ENCODE data around the gene FAM107B. TPM values are rescaled to one million over a fixed set of nuclear protein-coding genes. Genes with fewer than 3 reads are reported as not detected.
"Not testable (repeated sequence)": the region's sequence is repeated elsewhere in the genome, so short reads cannot be mapped to it uniquely, and the experiment has no call there.

Gene FAM107B
- total RNA-seq, 5 donors from 2014 or later (not counting 1 experiment from before 2014, with no cell fraction given): 175 to 298 (median 214) TPM

GRCh38 chr10:14594878-14595525, 179.7 kb downstream of the FAM107B start:
- Histone ChIP-seq H3K36me3 (ENCODE audit: control insufficient read depth in 2 of 2, extremely low read depth in 1 of 2, insufficient read depth in 1 of 2, low read length in 1 of 2) (peaks cover 11 to 33% of the 10 kb centered on the region in 2 donors), H3K4me1 (ENCODE audit: control insufficient read depth in 1 of 2, extremely low read depth in 1 of 2, insufficient read depth in 2 of 2, low read length in 2 of 2) (peaks cover 6 to 52% of the 10 kb centered on the region in 2 experiments), H3K27me3 (replicated peaks in 1 of 2; ENCODE audit: control insufficient read depth in 2 of 2, extremely low read depth in 1 of 2, insufficient read depth in 2 of 2, low read length in 1 of 2) (no peaks in the 10 kb centered on the region), H3K27ac (ENCODE audit: low read length) (no peak overlapping the region), H3K4me3 (ENCODE audit: control insufficient read depth in 1 of 2, extremely low read depth in 1 of 2, low read length in 1 of 2) (no peak overlapping the region), H3K9me3 (no peaks in the 10 kb centered on the region)
- no peak for ATAC-seq (replicated peaks in 1 of 4)
- WGBS (ENCODE audit: insufficient coverage): 100% methylated on average over 2 of the region's 8 CpGs
- DNase-seq: no peak
- H3K4me3 Mint-ChIP-seq: peak overlapping the region in 1 of 3 donors; percentile 92
- peaks cover 74% of the 10 kb centered on the region for H3K36me3 Mint-ChIP-seq
- CTCF ChIA-PET: interaction anchor here (0.7 to 1.0 kb wide), 3 partner anchors 12 to 43 kb away, joined by 3 read pairs; no protein-coding TSS in a partner anchor
- peak overlapping the region; percentile 10 to 70 for H3K27ac Mint-ChIP-seq
- H3K27me3 Mint-ChIP-seq: no peaks in the 10 kb centered on the region
- no peaks in the 10 kb centered on the region for H3K9me3 Mint-ChIP-seq
- H3K4me1 Mint-ChIP-seq: peaks cover 86 to 93% (median 91%) of the 10 kb centered on the region in 3 donors
- POLR2A ChIA-PET: interaction anchor here (0.6 to 2.5 kb wide), 13 partner anchors 9 to 243 kb away, joined by 3 to 14 read pairs (median 4); partner anchors contain the start of genes CDNF (in 1 of the 2), HSPA14 (in 1 of the 2) and MSANTD7 (in 1 of the 2)

GRCh38 chr10:14593806-14594205, 180.9 kb downstream of the FAM107B start:
- H3K4me1 Mint-ChIP-seq: peaks cover 85 to 93% (median 91%) of the 10 kb centered on the region in 3 donors
- no peaks in the 10 kb centered on the region for H3K27me3 Mint-ChIP-seq
- peaks cover 66% of the 10 kb centered on the region for H3K36me3 Mint-ChIP-seq
- peak overlapping the region in 1 of 3 donors; percentile 92 for H3K4me3 Mint-ChIP-seq
- no peaks in the 10 kb centered on the region for H3K9me3 Mint-ChIP-seq
- DNase-seq (no peak), ATAC-seq (replicated peaks in 1 of 4) (no peak)
- H3K4me1 ChIP-seq (ENCODE audit: control insufficient read depth in 1 of 2, extremely low read depth in 1 of 2, insufficient read depth in 2 of 2, low read length in 2 of 2): peaks cover 8 to 42% of the 10 kb centered on the region in 2 experiments
- no peak overlapping the region for H3K27ac ChIP-seq (ENCODE audit: low read length)
- CTCF ChIA-PET: interaction anchor here in 1 of 2 donors (1.0 kb wide), 1 partner anchor 31 kb away, joined by 3 read pairs; no protein-coding TSS in a partner anchor
- H3K4me3 ChIP-seq (ENCODE audit: control insufficient read depth in 1 of 2, extremely low read depth in 1 of 2, low read length in 1 of 2): no peak overlapping the region
- POLR2A ChIA-PET: interaction anchor here (0.7 to 2.5 kb wide), 3 partner anchors 23 to 55 kb away, joined by 3 to 14 read pairs (median 4); no protein-coding TSS in a partner anchor
- no peaks in the 10 kb centered on the region for H3K27me3 ChIP-seq (replicated peaks in 1 of 2; ENCODE audit: control insufficient read depth in 2 of 2, extremely low read depth in 1 of 2, insufficient read depth in 2 of 2, low read length in 1 of 2)
- H3K36me3 ChIP-seq (ENCODE audit: control insufficient read depth in 2 of 2, extremely low read depth in 1 of 2, insufficient read depth in 1 of 2, low read length in 1 of 2): peaks cover 11 to 21% of the 10 kb centered on the region in 2 donors
- H3K27ac Mint-ChIP-seq: peak overlapping the region; percentile 27 to 70
- H3K9me3 ChIP-seq: no peaks in the 10 kb centered on the region
- WGBS (ENCODE audit: insufficient coverage): 86% methylated on average over 1 of the region's 3 CpGs

DNA sequence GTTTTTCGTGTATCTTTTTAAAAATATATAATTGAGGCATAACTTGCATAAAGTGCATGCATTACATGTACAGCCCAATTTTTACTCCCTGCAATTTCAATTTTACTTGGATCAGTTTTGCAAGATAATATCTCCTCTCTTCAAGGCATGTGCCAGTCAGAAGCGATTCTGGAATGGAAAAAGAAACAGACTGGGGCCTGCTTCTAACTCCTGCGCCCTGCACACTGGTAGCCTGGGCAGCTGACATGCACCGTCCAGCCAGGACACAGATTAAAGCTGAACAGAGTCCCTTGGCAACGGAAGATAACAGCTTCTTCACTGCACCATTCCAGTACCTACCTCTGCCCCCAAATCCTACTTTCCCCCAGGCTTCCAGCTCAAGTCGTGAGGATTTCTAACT, 182.1 kb downstream of the FAM107B start:
- no peak overlapping the region for H3K4me3 ChIP-seq (ENCODE audit: control insufficient read depth in 1 of 2, extremely low read depth in 1 of 2, low read length in 1 of 2)
- H3K36me3 Mint-ChIP-seq: peaks cover 56% of the 10 kb centered on the region
- H3K36me3 ChIP-seq (ENCODE audit: control insufficient read depth in 2 of 2, extremely low read depth in 1 of 2, insufficient read depth in 1 of 2, low read length in 1 of 2): peaks cover 6 to 12% of the 10 kb centered on the region in 2 donors

DNA sequence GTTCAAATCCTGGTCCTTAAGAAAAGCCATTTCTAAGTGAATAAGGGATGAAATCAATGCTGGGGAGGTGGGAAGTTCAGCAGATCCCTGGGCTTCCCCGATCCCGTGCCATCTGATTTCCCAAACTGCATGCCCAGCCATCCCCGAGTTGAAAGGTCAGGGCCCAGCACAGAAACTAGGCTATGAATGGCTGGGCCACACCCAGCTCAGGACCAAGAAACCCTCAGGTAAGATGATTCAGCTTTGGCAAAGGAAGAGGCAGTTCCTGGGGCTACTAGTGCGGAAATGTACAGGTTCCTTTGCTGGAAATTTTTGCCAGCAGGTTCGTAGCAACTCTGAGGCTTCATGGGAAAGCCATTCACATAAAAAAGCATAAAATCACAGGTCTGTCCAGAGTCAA, 182.7 kb downstream of the FAM107B start:
- H3K36me3 Mint-ChIP-seq: peaks cover 51% of the 10 kb centered on the region

More for the DNA sequence above, 182.1 kb downstream of the FAM107B start:
- H3K27ac Mint-ChIP-seq: peak overlapping the region; percentile 60 to 99
- ATAC-seq (replicated peaks in 1 of 4) (no peak), DNase-seq (no peak)
- H3K27me3 ChIP-seq (replicated peaks in 1 of 2; ENCODE audit: control insufficient read depth in 2 of 2, extremely low read depth in 1 of 2, insufficient read depth in 2 of 2, low read length in 1 of 2): no peaks in the 10 kb centered on the region
- peaks cover 86 to 93% (median 93%) of the 10 kb centered on the region in 3 donors for H3K4me1 Mint-ChIP-seq
- H3K4me3 Mint-ChIP-seq: peak overlapping the region in 1 of 3 donors; percentile 40
- peaks cover 20 to 47% of the 10 kb centered on the region in 2 experiments for H3K4me1 ChIP-seq (ENCODE audit: control insufficient read depth in 1 of 2, extremely low read depth in 1 of 2, insufficient read depth in 2 of 2, low read length in 2 of 2)
- H3K27me3 Mint-ChIP-seq: no peaks in the 10 kb centered on the region
- WGBS (ENCODE audit: insufficient coverage): 90% methylated on average over 5 of the region's 6 CpGs
- H3K9me3 ChIP-seq: no peaks in the 10 kb centered on the region
- POLR2A ChIA-PET: interaction anchor here in 1 of 2 donors (1.0 to 1.1 kb wide), 3 partner anchors 8 to 28 kb away, joined by 3 to 5 read pairs (median 4); no protein-coding TSS in a partner anchor
- CTCF ChIA-PET: no interaction called here
- H3K27ac ChIP-seq (ENCODE audit: low read length): no peak overlapping the region
- no peaks in the 10 kb centered on the region for H3K9me3 Mint-ChIP-seq

GRCh38 chr10:14588938-14589294, 185.8 kb downstream of the FAM107B start:
- peak in 1 of 35 experiments; percentile 28 for DNase-seq
- POLR2A ChIA-PET: interaction anchor here (0.6 to 3.4 kb wide), 18 partner anchors 8 to 802 kb away, joined by 3 to 49 read pairs (median 6); partner anchors contain the start of genes CDNF (in 1 of the 2), HSPA14 (in 1 of the 2) and MSANTD7 (in 1 of the 2)
- not testable (repeated sequence) for ATAC-seq (replicated peaks in 1 of 4); H3K9me3 Mint-ChIP-seq; H3K4me3 ChIP-seq (ENCODE audit: control insufficient read depth in 1 of 2, extremely low read depth in 1 of 2, low read length in 1 of 2); H3K27me3 ChIP-seq (replicated peaks in 1 of 2; ENCODE audit: control insufficient read depth in 2 of 2, extremely low read depth in 1 of 2, insufficient read depth in 2 of 2, low read length in 1 of 2); H3K36me3 ChIP-seq (ENCODE audit: control insufficient read depth in 2 of 2, extremely low read depth in 1 of 2, insufficient read depth in 1 of 2, low read length in 1 of 2); H3K9me3 ChIP-seq; H3K27me3 Mint-ChIP-seq
- Mint-ChIP-seq H3K4me1 (peaks cover 90 to 95% (median 93%) of the 10 kb centered on the region in 3 donors), H3K27ac (peak overlapping the region; percentile 92 to 99), H3K4me3 (peak overlapping the region; percentile 61 to 70 (median 69)), H3K36me3 (peaks cover 33% of the 10 kb centered on the region)
- WGBS (ENCODE audit: insufficient coverage): no CpG with 5 or more reads among the region's 6 CpGs
- Histone ChIP-seq H3K27ac (ENCODE audit: low read length) (peak overlapping the region; percentile 95), H3K4me1 (ENCODE audit: control insufficient read depth in 1 of 2, extremely low read depth in 1 of 2, insufficient read depth in 2 of 2, low read length in 2 of 2) (peaks cover 51 to 68% of the 10 kb centered on the region in 2 experiments)
- CTCF ChIA-PET: interaction anchor here (1.1 to 2.9 kb wide), 5 partner anchors 9 to 46 kb away, joined by 3 to 14 read pairs (median 4); no protein-coding TSS in a partner anchor

More for the DNA sequence above, 182.7 kb downstream of the FAM107B start:
- no peaks in the 10 kb centered on the region for H3K9me3 Mint-ChIP-seq
- Histone ChIP-seq H3K9me3 (no peaks in the 10 kb centered on the region), H3K27ac (ENCODE audit: low read length) (no peak overlapping the region), H3K4me3 (ENCODE audit: control insufficient read depth in 1 of 2, extremely low read depth in 1 of 2, low read length in 1 of 2) (no peak overlapping the region), H3K27me3 (replicated peaks in 1 of 2; ENCODE audit: control insufficient read depth in 2 of 2, extremely low read depth in 1 of 2, insufficient read depth in 2 of 2, low read length in 1 of 2) (no peaks in the 10 kb centered on the region), H3K4me1 (ENCODE audit: control insufficient read depth in 1 of 2, extremely low read depth in 1 of 2, insufficient read depth in 2 of 2, low read length in 2 of 2) (peaks cover 24 to 49% of the 10 kb centered on the region in 2 experiments), H3K36me3 (ENCODE audit: control insufficient read depth in 2 of 2, extremely low read depth in 1 of 2, insufficient read depth in 1 of 2, low read length in 1 of 2) (peaks cover 6 to 8% of the 10 kb centered on the region in 2 donors)
- H3K4me3 Mint-ChIP-seq: peak overlapping the region in 1 of 3 donors; percentile 40
- DNase-seq (no peak), ATAC-seq (replicated peaks in 1 of 4) (no peak)
- 96% methylated on average over 3 of the region's 5 CpGs for WGBS (ENCODE audit: insufficient coverage)
- peak overlapping the region; percentile 82 to 99 for H3K27ac Mint-ChIP-seq
- peaks cover 86 to 93% (median 93%) of the 10 kb centered on the region in 3 donors for H3K4me1 Mint-ChIP-seq
- H3K27me3 Mint-ChIP-seq: no peaks in the 10 kb centered on the region
- POLR2A ChIA-PET: interaction anchor here (0.6 to 1.1 kb wide), 7 partner anchors 9 to 58 kb away, joined by 3 to 7 read pairs (median 3); no protein-coding TSS in a partner anchor
- CTCF ChIA-PET: no interaction called here

All from T-cell (primary cell).